ENCODE measurements around the gene RPL37. TPM values are rescaled to one million over a fixed set of nuclear protein-coding genes. Genes with fewer than 3 reads are reported as not detected.

The RPL37 gene
- total and polyA plus RNA-seq, 9 of the 15 experiments (the other 6 are each of a cell fraction or from before 2014, with no cell fraction given), result 2,342 to 7,963 (median 4,091) TPM

GRCh38 chr5:40882291-40882690 lies 47.3 kb upstream of the RPL37 start:
- in situ Hi-C loops (cut with MboI), result loop anchor here (25.0 kb wide), 2 partner anchors 920 to 1295 kb away; no protein-coding TSS in a partner anchor
- no peak overlapping the region for H2AFZ ChIP-seq (ENCODE audit: low read depth, low read length)
- POLR2A ChIA-PET, result no interaction called here
- H3K9me3 ChIP-seq (replicated peaks; ENCODE audit: control insufficient read depth, insufficient read depth, low read depth, low read length), result peaks cover 4% of the 10 kb centered on the region
- H3K4me1 ChIP-seq (replicated peaks in 1 of 2; ENCODE audit: control insufficient read depth in 2 of 2, insufficient read depth in 2 of 2, low read length in 2 of 2), result no peaks in the 10 kb centered on the region
- CTCF ChIA-PET (ENCODE audit: low intra/inter-chr PET ratio), result no interaction called here
- H3K79me2 ChIP-seq (ENCODE audit: control insufficient read depth, insufficient read depth, low read length), result no peaks in the 10 kb centered on the region
- ATAC-seq, result no peak
- H3K9me1 ChIP-seq (ENCODE audit: control insufficient read depth, insufficient read depth, low read length), result no peaks in the 10 kb centered on the region
- H3K9ac ChIP-seq (ENCODE audit: insufficient read depth in 1 of 2, low read depth in 2 of 2, low read length in 2 of 2), result no peak overlapping the region
- no peak overlapping the region for H3K27ac ChIP-seq (ENCODE audit: extremely low read depth, low read depth, low read length)
- DNase-seq (ENCODE audit: extremely low read depth in 1 of 4, low spot score in 3 of 4), result no peak
- 6% methylated on average over 4 of the region's 4 CpGs for WGBS (ENCODE audit: insufficient coverage, low coverage, missing lambda C conversion rate)
- no peaks in the 10 kb centered on the region for H3K36me3 ChIP-seq (ENCODE audit: control insufficient read depth, insufficient read depth, low read length)
- H4K20me1 ChIP-seq (replicated peaks; ENCODE audit: control insufficient read depth, insufficient read depth, low read length), result no peaks in the 10 kb centered on the region
- intact Hi-C loops (cut with micrococcal nuclease), result no loop called here
- no TSS peak for BruUV-seq (replicated peaks)
- TF ChIP-seq ZFP36 (IDR thresholded peaks at IDR 0.05; ENCODE audit: low read depth, low read length, partially characterized antibody) (peak; percentile 62), TAF15 (IDR thresholded peaks at IDR 0.05; ENCODE audit: low read depth, low read length) (no peak)
- TF ChIP-seq, protein P1, sequence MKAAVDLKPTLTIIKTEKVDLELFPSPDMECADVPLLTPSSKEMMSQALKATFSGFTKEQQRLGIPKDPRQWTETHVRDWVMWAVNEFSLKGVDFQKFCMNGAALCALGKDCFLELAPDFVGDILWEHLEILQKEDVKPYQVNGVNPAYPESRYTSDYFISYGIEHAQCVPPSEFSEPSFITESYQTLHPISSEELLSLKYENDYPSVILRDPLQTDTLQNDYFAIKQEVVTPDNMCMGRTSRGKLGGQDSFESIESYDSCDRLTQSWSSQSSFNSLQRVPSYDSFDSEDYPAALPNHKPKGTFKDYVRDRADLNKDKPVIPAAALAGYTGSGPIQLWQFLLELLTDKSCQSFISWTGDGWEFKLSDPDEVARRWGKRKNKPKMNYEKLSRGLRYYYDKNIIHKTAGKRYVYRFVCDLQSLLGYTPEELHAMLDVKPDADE (conservative IDR thresholded peaks at IDR 0.05; ENCODE audit: control insufficient read depth, low read depth, low read length), result no peak
- no peak for FAIRE-seq
- no peak overlapping the region for H3K4me2 ChIP-seq (ENCODE audit: insufficient read depth, low read length)
- H3K27me3 ChIP-seq (ENCODE audit: control insufficient read depth in 2 of 2, insufficient read depth in 2 of 2, low read length in 2 of 2), result no peaks in the 10 kb centered on the region
- H3K4me3 ChIP-seq, result no peak overlapping the region
